Measurements from ENCODE around the gene CCDC180.

GRCh38 chr9:97322105-97322504, 14.6 kb downstream of the CCDC180 start:
- no peak for TF ChIP-seq EZH2phosphoT487 (IDR thresholded peaks at IDR 0.05; ENCODE audit: low read depth)
- TF ChIP-seq, protein P1, sequence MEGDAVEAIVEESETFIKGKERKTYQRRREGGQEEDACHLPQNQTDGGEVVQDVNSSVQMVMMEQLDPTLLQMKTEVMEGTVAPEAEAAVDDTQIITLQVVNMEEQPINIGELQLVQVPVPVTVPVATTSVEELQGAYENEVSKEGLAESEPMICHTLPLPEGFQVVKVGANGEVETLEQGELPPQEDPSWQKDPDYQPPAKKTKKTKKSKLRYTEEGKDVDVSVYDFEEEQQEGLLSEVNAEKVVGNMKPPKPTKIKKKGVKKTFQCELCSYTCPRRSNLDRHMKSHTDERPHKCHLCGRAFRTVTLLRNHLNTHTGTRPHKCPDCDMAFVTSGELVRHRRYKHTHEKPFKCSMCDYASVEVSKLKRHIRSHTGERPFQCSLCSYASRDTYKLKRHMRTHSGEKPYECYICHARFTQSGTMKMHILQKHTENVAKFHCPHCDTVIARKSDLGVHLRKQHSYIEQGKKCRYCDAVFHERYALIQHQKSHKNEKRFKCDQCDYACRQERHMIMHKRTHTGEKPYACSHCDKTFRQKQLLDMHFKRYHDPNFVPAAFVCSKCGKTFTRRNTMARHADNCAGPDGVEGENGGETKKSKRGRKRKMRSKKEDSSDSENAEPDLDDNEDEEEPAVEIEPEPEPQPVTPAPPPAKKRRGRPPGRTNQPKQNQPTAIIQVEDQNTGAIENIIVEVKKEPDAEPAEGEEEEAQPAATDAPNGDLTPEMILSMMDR (IDR thresholded peaks at IDR 0.05; ENCODE audit: low read depth, low read length), result no peak

Measured in OCI-LY3 (cell line).